NOMO-1 treated with DMSO at 0.1 percent for 48 hours (cell line): Measurements from ENCODE around the gene RNF208.
"Not testable (repeated sequence)": the region's sequence is repeated elsewhere in the genome, so short reads cannot be mapped to it uniquely, and the experiment has no call there.

Experiments
- DNase-seq: peaks from one replicate; lab custom pipeline; 2025; ENCODE audit not compliant: unreplicated experiment; lab: John Stamatoyannopoulos, UW

Gene RNF208

DNA sequence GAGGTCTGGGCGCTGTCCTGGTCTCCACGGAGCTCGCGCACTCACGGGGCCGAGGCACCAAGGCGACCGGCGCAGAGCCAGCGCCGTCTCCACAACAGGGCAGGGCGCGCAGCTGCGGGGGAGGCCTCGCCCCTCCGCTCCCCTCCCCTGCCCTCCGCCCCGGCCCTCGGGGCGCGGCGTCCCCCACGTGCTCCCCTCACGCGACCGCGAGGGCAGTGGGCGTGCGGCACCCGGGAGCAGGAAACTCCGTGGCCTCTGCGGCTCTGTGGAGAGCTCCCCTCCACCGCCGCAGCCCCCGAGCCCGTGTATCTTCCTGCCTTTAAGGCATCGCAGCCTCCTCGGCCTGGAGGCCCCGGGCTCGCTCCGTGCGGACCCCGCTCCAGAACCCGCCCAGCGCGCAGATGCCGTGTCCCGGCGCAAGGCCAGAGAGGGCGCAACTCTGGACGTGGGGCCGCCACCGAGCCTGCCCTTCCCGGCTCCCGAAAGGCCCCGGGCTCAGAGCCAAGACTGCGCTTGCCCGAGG, 18.3 kb upstream of the RNF208 start:
- DNase-seq, result peak; percentile 81

DNA sequence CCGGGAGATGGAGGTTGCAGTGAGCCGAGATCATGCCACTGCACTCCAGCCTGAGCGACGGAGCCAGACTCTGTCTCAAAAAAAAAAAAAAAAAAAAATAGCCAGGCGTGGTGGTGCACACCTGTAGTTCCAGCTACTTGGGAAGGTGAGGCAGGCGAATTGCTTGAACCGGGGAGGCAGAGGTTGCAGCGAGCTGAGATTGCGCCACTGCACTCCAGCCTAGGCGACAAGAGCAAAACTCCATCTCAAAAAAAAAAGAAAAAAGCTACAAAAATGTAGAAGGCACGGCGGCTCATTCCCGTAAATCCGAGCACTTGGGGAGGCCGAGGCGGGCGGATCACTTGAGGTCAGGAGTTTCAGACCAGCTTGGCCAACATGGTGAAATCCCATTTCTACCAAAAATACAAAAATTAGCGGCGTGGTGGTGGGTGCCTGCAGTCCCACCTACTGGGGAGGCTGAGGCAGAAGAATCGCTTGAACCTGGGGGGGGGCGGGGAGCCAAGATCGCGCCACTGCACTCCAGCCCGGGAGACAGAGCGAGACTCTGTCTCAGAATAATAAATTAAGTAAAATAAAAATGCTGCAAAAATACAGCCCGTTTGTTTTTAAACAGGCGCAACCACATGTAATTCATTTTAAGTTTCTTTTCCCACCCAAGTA, 17.6 kb upstream of the RNF208 start:
- DNase-seq, result not testable (repeated sequence)

DNA sequence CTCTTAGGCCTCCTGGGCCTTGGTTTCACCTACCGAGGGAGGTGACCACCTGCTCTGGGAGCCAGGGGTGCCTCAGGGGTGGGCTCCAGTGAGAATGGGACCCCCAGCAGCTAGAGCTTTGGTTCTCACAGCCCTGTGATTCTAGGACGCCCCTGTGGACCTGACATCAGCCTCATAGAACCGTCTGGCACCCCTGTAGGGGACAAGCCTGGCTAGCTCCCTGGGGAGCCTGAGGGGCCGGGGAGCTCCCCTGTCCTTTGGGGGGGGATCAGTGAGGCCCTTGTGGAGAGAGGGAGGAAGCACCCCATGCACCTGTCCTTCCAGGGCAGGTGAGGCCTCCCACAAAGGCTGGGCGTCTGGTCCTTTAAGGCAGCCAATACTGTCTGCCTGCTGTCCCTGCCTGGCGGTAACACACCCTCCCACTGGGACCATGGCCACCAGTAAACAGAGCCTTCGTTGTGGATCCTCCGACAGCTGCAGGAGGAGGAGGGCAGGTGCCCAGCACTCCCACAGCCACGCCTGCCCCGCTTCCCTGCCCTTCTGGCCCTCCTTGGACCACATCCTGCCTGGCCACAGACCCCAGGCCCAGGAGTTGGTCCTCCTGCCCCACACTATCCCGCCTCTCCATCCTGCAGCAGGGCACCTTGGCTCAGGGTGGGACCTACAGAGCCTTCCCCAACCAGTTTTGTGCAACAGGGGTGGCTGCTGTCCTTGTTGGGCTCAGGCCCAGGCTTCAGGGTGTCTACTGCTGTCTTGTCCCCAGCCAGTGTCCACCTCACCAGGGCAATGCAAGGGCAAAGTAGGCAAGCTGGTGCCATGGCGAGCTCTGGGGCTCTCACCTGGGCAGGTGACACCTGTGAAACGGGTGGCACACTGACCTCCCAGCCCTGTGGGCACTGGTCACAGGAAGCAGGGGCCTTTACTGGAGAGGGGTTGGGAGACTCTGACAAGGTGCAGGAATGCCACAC, 16.0 kb upstream of the RNF208 start:
- no peak for DNase-seq

DNA sequence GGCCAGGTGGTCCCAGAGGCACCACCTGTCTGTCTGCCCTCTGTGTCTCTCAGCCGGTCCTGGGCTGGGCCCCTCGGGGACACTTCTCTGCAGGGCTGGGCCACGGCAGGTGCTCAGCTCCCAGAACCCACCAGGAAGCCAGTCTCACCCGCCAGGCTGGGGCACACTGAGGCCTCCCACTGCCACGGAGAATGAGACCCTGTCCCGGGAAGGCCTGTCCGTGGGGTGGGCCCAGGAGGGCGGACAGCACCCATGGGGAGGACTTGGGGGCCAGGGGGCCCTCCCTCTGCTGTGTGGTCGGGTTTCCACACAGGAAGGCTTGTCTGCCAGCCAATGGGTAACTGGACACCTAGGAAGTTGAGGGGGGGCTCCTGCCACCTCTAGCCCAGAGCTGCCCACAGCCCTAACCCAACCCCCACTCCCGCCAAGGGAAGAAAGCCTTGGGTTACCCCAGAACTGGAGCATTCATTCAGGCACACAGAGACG, 14.9 kb upstream of the RNF208 start:
- no peak for DNase-seq

DNA sequence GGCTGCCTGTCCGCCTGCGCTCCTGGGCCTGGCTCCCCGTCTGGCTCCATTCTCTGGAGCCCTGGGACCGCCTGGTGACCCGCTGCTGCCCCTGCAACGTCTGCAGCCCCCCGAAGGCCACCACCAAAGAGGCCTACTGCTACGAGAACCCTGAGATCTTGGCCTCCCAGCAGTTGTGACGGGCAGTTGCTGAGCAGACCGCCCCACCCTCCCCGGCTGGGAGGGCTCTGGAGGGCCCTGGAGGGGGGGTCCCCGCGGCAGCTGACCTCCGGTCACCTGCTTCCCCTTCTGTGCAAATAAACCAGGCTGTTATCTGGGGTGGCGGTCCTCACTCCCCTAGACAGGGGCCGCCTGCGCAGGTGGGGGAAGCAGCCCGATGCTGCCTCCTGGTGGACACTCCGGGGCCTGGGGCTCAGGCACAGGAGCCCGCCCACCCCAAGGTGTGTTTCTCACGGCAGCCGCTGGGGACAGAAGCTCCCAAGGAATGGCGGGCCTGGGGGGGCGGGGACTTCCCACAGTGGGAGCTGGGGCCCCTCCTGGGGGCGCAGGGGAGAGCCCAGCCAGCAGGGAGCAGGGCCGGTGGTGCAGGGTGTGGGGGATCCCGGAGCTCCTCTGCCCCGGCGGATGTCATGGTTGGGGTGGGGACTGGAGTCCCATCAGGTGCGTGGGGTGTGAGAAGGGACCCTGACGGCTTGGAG, 14.3 kb upstream of the RNF208 start:
- peak; percentile 91 for DNase-seq

DNA sequence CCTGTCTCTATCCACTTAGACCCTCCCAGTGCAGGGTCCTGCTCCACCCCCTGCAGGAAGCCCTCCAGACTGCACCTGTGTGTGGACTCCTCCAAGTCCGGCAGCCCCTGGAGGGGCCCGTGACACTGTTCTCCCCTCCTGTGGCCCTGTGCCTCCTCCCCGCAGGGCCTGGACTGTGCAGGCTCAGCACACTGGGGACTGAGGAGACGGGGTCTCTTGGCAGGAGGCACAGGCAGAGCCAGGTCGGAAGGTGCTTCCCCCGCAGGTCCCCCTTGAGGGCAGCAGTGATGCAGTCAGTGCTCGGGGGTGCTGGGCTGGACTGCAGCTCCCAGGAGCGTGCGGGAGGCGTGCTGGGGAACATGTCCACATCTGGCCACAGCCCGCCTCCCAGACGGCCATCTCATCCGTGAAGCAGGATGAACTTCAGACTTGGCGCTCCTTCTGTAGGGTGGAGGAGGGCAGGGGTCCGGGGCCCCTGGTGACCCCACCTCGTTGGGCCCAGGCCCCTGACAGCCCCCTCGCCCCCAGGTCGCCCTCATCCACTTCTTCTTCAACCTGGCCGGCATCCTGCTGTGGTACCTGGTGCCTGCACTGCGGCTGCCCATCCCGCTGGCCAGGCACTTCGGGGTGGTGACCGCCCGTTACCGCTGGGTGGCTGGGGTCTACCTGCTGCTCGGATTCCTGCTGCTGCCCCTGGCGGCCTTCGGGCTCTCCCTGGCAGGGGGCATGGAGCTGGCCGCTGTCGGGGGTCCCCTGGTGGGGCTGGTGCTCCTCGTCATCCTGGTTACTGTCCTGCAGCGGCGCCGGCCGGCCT, 13.6 kb upstream of the RNF208 start:
- DNase-seq, result no peak

DNA sequence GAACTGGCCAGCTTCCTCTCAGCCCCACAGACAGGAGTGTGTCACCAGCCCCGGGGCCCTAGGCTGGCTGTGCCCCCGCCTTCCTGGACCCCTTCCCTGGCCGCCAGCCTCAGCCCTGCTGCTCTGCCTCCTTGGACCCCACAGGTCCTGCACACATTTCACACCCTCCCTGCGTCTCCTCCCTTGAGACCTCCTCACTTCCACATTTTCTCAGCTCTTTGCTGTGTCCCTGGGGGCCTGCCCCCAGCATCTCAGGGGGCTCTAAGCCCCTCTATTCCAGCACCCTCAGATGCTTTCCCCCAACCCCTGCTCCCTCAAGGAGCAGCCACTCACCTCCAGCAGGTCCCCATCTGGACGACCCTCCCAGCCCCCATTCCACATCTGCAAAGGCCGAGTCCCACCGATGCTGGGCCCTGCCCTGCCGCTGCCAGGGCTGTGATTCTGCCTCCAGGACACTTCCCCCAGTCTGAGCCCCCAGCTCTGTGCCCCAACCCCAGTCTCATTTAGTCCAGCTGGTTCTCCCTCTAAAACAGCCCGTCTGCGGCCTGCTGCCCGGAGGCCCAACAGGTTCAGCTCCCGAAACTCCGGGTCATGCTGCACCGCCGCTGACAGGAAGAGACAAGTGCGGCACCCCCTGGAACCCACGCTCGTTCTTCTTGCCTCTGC, 12.9 kb upstream of the RNF208 start:
- DNase-seq, result no peak

DNA sequence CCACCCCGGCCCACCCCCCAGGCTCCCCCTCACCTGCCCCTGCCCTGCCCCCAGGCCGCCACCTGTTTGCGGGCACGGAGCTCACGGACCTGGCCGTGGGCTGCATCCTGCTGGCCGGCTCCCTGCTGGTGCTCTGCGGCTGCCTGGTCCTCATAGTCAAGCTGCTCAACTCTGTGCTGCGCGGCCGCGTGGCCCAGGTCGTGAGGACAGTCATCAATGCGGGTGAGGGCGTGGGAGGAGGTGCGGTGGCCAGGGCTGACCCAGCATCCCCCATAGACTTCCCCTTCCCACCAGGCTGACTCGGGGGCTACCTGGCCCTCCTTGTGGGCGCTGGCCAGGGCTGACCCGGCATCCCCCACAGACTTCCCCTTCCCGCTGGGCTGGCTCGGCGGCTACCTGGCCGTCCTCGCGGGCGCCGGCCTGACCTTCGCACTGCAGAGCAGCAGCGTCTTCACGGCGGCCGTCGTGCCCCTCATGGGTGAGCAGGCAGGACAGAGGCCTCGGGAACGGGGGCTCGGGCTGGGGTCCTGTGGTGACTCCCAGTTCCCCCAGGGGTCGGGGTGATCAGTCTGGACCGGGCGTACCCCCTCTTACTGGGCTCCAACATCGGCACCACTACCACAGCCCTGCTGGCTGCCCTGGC, 12.1 kb upstream of the RNF208 start:
- no peak for DNase-seq

DNA sequence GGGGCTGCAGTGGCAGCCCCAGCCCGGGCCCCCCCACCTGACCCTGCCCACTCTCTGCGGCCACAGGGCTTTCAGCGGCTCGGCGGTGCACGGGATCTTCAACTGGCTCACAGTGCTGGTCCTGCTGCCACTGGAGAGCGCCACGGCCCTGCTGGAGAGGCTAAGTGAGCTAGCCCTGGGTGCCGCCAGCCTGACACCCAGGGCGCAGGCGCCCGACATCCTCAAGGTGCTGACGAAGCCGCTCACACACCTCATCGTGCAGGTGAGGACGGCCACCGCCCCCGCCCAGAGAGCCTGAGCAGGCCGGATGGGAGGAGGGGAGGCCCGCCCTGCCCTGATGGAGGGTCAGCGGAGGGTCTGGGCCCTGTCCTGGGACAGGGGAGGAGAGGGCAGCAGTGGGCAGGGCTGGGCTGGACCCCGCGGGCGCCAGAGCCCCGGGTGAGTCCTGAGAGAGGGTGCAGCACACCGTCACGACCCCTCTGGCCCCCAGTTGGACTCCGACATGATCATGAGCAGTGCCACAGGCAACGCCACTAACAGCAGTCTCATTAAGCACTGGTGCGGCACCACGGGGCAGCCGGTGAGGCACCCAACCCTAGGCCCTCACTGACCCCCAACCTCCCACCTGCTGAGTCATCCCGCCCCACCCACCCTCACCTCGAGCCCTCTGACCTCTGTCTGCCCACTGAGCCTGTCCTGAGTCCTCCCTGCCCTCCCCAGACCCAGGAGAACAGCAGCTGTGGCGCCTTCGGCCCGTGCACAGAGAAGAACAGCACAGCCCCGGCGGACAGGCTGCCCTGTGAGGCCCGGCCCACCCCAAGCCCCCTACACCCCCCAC, 11.3 kb upstream of the RNF208 start:
- no peak for DNase-seq

DNA sequence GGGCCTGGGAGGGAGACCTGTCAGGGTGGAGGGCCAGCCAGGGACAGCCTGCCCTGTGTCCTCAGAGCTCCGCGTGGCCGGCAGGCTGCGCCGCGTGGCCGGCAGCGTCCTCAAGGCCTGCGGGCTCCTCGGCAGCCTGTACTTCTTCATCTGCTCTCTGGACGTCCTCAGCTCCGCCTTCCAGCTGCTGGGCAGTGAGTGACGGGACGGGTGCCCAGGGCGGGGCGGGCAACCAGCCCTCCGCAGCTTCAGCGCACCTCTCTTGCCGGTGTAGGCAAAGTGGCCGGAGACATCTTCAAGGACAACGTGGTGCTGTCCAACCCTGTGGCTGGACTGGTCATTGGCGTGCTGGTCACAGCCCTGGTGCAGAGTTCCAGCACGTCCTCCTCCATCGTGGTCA, 10.5 kb upstream of the RNF208 start:
- DNase-seq, result no peak

DNA sequence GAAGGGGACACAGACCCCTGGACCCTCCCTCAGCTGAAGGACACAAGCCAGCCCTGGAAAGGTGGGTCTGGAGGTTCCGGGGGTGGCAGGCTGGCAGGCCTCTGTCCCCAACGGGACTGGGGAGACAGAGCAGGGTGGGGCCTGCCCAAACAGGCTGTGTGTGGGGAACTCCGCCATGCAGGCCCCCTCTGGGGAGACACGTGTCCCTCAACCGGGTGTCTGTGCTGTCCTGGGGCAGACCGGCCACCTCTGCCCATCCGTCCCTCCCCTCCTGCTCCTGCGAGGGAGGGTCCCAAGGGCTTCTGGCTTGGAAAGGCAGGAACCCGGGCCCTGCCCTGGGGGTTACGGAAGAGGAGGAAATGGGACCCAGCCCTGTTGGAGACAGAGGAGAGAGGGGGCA, 10.1 kb upstream of the RNF208 start:
- no peak for DNase-seq

DNA sequence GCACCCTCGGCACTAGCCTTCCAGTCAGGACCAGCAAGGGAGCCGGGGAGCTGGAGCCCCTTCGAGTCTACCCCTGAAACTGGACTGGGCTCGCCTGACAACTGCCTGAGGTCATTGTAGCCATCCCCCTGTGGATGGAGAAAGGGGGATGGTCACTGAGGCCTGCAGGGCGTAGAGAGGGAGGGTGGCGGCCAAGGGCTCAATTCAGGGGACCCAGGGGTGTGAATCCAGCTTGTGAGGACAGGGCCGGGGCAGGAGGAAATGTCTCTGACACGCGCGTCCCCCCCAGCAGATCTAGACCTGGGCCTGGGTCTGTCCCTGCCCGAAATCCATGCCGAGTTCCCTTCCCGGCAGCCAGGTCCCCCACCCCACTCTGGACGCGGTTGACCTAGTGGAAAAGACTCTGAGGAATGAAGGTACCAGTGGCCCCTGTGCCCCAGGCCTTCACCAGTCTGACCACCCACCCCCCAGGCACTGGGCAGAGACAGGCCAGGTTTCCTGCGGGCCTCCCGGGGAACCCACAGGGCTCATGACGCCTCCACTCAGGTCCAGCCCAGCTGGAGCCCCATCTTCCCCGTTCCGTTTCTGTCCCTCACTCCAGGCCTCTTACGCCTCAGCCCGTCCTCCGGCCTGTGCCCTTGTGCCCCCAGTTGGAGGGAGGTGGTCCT, 9.5 kb upstream of the RNF208 start:
- no peak for DNase-seq

DNA sequence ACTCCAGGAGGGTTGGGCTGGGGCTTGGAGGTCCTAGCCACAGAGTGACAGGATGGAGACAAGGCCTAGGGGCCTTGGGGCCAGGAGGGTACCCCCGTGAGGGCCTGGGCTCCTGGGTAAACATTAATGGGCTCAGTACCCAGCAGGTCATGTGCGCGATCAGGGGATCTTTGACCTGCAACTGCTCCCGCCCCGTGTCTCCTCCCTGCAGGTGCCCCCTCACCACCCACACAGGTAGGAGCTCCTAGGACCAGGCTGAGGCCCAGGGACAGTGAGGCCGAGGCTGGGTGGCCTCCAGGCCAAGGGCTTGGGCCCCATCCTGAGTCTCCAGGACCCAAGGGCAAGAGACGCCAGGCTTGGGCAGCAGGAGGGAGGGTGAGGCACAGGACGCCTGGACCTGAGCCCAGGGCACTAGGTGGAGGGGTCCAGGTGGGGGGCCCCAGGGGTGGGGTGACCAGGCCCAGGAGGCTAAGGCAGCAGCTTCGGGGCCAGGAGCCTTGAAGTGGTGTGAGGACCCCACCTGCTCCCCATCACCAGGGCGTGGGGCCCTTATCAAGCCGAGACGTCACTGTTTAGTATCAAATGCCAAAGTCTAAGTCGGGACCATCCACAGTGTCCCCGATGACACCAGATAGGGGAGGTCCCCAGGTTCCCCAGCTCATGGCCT, 8.8 kb upstream of the RNF208 start, which contains the start of gene SLC34A3:
TSS of gene SLC34A3 (plus strand) at position 197 of the 667 bp plus-strand sequence. CDS start 802 bp downstream, outside the sequence.
- no peak for DNase-seq

DNA sequence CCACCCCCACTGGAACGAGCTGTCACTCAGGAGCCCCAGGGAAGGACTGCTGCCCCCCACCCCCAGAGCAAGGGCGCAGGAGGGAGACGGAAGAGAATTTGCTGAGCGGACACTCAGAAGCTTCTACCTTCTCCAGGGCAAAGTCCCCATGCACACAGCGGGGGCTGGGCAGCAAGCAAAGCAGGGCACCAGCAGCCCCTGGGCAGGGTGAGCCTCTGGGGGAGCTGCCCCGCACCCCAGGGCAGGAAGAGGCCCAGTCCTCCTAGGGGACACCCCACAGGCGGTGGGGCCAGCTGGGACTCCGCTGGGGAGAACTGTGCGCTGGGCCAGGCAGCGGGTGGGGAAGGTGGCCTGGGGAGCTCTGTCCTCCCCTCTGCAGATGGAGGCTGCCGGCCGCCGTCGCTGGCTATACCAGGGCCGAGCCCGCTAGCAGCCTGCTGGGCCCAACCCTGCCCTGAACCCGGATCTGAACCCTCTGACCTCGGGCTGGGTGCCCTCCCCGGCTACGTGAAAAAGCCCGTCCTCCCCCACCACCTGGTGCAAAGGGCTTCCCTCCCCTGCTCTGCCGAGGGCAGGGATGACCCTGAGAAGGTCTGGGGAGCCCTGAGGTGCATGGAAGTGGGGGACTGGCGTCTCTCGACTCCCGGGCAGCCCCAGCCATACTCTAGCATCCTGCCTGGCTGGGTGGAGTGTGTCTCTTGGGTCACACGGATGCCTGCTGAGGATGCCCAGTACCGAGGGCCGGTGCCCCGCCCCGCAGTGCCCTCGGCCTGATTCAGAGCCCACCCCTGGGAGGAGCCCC, 8.1 kb upstream of the RNF208 start:
- DNase-seq, result no peak

DNA sequence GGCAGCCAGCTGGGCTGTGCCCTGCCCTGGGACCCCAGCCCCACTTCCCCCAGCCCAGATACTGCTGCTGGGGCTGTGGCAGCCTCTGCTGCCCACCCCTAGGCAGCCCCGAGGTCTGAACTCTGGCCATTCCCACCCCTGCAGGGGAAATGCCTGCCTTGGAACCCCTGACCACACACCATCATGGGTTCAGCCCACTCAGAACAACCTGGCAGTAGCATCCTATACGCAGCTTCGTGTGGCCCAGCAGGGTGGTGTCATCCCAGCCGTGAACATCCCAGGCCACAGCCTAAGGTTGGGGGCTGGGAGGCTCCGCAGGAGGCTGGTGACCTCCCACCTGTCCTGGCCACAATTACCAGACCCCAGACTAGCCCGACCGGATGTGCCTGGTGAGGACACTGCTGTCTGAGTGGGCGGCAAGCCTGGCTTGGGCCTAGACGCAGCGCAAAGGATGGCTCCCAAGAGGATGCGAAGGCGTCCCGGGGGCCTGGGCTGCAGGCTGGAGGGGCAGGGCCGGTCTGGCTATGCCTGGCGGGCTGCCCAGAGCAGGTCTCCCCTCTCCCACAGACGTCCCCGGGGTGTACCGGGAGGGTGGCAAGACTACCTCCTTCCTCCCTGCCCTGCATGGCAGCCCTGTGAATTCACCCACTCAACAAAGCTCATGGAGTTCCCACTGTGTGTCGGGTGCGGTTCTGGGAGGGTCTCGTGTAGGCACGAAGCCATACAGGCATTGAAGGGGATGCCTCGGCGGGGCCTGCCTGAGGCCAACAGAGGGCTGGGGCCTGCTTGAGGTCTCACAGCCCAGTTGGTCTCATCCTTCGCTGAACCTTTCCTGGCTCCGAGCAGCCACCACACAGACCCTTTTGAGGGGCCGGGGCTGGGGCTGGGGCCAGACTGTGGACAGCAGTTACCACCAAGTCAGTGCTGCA, 7.2 kb upstream of the RNF208 start:
- no peak for DNase-seq
